NCI-H226 (cell line): Measurements from ENCODE around the gene WRAP73.

ENCODE experiments used
- DNase-seq: peaks from one replicate; pipeline ENCODE4 v3.0.0-alpha.2; 2015

The WRAP73 gene

DNA sequence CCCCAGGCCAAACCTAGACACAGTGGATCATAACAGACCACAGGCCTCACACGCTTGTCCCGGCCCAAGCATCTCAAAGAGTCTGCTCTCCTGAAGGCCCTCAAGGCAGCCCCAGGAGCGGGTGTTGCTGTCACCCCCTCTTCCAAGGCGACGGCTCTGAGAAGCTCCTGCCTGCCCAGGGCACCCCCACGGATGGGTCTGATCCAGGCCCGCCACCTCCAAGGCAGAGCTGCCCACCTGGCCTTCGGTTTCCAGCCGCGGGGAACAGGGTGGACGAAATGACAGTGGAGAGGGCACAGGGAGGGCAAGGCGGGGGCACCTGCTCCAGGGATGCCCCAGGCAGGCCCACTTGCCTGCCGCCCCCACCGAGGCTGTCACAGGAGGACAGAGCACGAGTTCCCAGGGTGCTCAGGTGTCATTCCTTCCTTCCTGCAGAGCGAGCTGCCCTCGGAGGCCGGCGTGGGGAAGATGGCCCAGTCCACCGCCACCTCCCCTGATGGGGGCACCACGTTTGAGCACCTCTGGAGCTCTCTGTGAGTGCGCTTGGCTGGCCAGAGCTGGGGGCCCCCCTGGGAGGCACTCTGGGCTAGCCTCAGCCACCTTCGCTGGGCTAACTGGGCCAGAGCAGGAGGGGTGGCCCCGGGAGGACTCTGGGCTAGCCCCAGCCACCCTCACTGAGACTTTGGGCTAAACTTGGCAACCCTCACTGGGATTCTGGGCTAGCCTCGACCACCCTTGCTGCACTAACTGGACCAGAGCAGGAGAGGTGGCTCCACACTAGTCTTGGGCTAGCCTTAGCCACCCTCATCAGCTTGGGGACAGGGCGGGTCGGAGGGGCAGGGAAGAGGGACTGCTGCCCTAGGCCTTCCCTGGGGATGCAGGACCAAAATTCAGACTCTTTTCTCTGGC is 32.2 kb upstream of the WRAP73 start:
- DNase-seq: no peak

DNA sequence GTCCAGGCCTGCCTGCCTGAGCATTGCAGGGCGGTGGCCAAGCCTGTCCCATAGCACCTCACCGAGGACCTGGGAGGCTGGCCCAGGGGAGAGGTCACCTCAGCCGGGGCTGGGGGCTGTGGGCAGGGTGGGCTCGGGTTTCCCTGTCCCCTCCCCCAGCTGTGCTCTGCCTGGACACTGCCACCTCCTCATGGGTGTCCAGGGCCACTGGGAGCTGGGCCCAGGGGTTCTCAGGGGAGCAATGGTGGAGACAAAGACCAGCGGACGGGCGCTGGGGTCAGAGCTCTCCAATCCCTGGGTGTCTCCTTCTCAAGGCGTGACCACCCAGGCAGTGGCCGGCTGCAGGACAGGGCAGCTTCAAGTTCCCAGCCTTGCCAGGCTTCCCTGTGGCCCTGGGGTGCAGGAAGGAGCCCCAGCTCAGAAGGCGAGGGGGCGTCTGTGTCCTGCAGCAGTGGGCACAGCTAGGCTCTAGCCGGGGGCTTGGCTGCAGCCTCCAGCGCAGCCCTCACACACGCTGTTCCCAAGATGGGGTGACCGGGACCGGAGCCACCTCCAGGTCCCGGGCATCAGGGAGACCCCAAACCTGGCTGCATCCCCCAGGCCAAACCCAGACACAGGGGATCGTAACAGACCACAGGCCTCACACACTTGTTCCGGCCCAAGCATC is 31.5 kb upstream of the WRAP73 start:
- no peak for DNase-seq

DNA sequence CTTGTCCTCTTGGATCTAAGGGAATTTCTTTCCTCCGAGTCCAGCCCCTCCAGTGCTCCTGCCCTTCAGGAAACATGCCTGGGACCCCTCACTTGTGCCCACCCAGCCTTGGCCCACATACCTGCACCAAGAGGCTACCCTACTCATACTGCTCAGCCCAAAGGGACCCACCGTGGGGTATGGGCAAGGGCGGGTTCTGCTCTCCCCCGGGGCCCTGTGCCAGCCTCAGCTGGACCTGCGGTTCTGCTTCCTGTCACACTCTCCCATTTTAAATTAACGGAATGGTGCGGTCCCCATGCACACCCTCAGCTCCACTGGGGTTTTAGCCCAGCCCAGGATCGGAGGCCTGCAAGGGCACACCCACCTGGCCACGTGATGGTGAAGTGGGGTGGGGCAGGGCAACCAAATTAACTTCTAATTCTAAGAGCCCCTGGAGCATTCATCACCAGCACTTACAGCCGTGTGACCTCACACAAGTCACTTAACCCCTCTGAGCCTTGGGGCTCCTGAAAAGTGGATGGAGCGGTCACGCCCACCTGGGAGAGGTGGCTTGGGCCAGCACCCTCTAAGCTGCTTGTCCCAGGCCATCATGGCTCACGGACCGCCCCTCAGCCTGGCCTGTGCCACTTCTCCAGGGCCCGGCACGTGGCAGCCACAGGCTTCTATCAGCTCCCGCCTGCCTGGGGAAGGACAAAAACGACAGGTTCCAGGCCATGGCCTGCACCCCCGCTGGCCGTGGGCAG is 30.8 kb upstream of the WRAP73 start:
- DNase-seq: no peak

DNA sequence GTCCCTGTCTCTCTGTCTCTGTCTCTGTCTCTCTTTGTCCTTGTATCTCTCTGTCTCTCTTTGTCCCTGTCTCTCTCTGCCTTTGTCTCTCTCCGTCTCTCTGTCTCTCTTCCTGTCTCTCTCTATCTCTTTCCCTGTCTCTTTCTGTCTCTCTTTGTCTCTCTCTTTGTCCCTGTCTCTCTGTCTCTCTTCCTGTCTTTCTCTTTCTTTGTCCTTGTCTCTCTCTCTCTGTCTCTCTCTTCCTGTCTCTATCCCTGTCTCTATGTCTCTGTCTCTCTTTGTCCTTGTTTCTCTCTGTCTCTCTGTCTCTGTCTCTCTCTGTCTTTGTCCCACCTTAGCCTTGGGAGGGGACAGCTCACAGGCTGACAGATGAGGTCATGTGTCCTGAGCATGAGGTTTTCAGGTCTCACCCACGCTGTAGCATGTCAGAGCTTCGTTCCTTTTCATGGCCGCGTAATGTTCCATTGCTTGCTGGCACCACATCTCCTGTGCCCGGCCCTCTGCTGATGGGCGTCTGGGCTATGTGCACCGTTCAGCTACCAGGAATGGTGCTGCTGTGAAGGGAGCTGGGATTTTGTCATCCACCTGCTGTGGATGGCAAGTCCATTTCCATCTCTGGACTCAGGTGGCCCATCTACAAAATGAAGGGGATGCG is 30.0 kb upstream of the WRAP73 start:
- no peak for DNase-seq

DNA sequence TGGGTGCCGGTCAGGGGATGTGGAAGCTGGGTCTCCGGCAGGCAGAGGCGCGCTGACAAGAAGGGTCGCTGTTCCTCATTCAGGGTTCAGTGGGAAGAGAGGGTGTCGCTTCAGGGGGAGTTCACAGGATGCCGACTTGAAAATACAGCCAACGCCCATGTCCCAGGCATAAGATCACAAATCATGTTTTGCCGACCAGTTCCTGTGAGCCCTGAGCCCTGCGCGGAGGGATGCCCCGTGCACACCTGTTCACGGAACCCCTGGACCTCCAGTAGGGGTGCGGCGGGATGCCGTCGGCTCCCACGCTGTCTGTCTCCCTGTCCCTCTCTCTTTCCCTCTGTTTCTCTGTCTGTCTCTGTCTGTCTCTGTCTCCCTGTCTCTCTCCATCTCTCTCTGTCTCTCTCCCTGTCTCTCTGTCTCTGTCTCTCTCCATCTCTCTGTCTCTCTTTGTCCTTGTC is 29.2 kb upstream of the WRAP73 start:
- DNase-seq: no peak

DNA sequence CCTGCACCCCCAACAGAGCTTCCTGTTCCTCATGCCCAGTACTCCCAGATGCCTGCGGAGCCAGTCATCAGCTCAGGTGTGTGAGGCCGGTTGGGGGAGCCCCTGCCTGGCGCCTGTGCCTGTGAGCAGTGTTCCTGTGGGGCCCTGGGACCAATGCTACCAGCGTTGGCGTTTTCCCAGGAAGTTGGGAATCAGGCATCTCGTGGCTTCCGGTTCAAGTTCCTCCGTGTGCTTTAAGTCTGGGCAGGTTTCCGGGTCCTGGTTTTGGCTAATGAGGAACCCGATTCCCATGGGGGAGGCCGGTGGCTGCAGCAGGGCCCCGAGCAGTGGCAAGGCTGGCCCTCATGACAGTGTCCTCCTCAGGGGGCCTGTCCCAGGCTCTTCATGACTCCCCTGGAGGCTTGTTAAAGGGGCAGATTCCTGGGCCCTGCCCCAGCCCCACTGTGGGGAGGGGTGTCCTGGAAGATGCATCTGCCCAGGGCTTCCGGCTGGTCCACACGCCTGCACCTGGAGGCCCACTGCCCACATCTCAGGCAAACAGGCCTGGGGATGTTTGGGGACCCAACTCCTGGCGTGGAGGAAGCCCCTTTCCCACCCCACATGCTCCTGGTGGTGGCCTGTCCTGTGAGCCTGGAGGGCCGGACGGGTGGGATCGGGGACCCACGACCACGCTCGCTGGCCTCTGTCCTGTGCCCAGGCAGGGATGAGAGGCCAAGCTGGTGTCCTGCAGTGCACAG is 28.6 kb upstream of the WRAP73 start:
- no peak for DNase-seq

DNA sequence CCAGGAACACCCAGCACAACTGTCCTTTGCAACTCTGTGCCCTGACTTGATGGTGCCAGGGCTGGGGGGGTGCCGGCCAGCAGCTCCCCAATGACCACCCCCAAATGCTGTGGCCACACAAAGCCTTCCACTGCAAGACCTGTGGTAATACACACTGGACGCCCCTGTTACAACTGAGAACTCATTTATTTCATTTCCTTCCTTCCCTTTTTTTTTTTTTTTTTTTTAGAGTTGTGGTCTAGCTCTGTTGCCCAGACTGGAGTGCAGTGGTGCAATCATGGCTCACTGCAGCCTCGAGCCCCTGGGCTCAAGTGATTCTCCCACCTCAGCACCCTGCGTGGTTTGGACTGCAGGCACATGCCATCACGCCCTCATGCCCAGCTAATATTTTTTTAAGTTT is 27.6 kb upstream of the WRAP73 start:
- no peak for DNase-seq

DNA sequence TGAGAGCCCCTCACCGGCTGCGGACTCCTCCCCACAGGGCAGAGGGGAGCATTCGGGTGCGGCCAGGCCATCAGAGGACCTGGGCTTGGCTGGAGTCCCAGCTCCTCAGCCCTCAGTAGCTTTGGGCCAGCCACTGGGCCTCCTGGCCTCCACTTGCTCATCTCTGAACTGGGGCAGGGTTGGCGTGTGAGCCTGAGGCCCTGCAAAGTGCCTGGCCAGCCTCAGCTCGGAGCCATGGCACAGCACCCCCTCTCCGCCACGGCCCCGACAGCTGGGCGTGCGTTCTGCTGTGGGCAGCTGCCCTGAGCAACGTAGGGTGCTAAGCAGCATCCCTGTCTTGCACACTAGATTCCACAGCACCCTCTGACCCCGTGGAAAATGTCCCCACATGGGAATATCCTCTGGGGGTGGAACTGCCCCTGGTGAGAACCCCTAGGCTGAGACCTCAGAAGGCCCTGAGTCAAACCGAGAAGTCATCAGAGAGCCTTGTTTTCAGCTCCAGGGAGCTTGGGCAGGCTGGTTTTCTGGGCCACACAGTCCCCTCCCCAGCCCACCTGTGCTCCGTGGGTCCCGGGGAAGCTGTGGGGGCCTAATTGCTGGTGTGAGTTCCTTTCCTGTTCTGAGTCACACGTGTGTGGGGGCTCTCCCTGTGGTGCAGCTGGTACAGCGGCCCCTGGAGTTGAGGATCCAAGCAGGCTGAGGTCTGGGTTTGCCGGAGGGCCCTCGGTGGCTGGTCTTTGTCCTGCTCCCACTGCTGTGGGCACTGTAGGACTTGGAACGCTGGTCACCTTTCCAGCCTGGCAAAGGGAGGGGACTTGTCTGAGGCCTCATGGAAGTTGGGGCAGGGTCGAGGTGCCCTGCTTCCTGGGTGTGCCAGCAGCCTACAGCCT is 26.9 kb upstream of the WRAP73 start:
- DNase-seq: no peak

DNA sequence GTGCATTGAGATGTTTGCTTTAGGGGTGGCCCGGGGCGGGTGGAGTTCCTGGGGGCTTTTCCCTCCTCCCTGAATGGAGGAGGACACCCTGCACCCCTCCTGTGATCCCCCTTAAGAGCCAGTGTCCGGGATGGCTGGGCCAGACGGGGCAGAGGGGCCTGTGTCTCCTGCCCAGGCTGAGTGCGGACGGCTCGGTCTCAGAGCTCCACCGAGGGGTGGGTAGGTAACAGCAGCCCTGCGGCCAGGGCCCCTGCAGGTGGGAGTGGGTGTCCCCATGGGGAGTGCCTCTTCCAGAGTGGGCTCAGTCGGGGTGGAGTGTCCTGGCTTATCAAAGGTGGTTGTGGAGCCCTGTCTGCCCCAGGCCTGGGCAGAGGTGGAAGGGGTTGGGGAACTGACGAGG is 25.5 kb upstream of the WRAP73 start:
- no peak for DNase-seq

DNA sequence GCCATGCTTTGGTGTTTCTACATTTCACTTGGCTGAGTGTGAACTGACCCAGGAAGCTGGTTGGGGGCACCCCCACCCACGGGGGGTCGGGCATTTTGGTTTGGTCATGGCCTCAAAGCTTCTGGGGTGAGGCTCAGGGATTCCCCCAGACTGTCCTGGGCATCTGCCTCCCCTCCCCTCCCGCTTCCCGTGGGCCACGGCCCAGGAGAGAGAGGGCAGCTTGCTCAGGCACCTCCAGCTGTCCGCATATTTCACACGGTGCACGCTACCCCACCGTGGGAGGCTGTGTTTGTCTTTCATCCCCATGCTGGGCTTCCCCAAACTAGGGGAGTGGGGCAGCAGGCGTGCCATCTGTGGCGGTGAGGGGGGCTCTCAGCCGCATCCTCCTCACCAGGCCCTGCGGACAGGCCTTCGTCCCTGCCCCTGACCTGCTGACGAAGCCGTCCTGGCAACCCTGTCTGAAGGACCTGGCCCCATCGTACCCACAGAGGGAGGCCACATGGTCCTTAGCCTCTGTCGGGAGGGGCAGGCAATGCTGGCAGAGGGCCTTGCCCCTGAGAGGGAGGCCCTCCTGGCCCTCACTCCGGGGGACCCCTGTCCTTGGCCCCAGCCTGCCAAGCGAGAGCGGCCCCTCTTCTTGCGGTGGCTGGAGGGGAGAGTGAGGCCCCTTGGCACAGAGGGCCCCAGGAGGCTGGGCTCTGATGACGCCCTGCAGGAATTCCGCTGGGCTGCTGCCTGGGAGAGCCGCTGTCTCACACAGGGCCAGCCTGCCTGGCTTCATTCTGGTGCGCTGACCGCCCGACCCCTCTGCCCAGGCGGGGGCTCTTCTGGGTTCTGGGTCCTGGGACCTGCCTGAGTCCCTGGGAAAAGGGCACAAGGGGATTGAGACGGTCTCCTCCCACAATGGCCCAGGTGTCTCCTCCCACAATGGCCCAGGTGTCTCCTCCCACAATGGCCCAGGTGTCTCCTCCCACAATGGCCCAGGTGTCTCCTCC is 24.5 kb upstream of the WRAP73 start:
- no peak for DNase-seq

DNA sequence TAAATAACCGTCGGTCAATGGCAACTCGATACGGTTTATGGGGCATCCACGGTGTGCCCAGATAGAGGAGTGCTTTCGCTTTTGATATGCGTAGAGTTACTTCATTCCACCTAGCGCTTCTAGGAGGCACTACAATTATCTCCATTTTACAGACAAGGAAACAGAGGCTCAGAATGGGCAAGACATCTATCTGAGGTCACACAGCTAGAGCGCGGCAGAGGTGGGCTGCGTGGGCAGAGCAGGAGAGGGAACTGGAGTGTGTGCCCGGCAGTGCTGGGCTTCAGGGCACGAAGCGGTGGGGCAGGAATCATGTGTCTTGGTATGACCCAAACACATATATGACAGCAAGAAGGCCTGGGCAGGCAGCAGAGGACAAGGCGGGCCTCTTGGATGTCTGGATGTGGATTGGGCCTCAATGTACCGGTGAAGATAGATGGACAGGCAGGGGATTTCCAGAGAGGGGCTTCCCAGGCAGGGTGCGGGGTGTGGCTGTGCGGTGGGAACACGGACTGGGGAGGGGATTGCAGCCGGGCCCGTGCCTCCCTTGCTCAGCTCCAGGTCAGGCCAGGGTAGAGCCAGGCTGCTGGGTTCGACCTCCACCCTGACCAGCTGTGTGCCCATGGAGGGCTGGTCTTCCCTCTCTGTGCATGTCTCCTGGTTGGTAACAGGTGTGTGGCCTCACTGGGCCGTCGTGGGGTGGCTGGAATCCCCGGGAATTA is 23.6 kb upstream of the WRAP73 start:
- no peak for DNase-seq

DNA sequence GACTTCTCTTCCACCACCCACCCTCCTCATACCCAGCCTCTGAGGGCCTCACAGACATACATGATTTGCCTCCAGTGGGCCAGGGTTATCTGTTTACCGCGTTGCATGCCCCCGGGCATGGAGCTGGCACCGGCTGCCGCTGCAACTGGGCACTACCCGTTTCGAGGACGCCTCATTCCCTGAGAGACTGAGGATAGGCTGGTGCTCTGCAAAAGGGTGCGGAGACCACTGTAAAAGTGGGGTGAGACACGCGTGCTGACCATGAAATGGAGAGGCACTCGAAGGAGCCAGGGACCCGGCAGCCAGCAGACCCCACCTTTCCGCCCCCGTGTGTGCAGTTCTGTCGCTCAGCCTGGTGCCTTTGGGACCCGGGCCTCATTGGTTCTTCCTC is 23.1 kb upstream of the WRAP73 start:
- DNase-seq: no peak

DNA sequence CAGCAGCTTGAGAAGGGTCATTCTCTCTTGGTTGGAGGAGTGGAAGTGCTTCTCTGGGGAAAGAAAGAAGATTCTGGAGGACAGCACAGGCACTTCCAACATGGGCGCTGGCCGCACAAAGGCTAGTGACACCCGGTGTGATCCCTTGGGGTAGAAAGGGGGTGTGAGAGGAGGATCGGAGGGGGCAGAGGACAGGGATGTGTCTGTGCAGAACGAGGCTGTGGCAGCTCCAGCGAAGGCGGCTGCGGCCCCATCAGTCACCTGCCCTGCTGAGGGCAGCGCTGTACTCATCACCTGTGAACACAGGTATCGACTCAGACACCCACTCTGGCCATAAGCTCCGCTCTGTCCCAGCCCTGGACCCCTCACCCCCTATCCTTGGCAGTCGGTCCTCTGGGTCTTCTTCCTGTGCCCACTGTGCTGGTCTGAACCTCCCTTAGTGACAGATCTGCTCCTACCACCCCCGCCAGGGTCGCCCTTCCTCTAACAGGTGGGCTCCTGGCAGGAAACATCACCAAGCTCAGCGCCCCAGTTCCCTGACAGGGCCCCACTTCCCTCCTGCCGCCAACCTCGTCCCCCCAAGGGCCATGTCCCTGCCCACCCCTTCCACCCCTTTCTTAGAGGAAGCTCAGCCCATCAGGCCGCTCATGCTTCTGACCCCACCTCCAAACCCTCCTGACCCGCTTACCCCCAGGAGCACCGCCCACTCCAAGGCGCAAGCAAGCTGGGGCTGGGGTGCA is 22.5 kb upstream of the WRAP73 start:
- no peak for DNase-seq

DNA sequence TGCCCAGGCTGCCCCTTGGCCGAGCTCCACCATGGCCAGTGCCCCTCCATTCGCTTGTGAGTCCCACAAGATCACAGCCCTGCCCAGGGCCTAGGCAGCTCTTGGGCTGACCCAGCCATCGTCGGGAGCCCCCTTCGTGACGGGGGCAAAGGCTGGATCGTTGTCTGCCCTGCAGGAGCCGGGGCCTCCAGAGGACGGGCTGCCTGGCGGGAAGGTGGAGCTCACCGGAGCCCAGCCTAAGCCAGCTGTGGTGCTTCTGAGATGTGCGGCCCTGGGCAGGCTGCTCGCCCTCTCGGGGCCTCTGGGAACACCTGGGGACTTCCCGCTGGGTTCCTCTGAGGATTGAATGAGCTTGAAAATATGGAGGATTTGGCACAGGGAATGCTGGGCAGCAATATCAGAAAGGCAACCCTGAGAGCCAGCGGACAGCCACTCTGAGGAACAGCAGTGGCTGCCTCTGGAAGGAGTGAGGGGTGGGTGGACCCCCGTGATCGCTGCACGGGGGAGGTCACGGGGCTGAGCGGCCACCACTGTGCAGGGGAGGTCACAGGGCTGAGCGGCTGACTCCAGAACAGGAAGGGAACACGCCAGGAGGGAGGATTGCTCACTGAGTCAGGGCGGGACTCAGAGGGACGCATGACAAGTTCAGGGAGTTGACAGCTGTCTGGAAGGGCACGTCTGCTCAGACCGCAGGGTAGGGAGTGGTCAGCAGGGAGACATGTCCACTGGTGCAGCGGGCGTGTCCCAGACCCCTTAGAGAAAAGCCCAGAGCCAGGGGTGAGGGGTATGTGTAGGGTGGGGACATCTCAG is 21.7 kb upstream of the WRAP73 start:
- no peak for DNase-seq

DNA sequence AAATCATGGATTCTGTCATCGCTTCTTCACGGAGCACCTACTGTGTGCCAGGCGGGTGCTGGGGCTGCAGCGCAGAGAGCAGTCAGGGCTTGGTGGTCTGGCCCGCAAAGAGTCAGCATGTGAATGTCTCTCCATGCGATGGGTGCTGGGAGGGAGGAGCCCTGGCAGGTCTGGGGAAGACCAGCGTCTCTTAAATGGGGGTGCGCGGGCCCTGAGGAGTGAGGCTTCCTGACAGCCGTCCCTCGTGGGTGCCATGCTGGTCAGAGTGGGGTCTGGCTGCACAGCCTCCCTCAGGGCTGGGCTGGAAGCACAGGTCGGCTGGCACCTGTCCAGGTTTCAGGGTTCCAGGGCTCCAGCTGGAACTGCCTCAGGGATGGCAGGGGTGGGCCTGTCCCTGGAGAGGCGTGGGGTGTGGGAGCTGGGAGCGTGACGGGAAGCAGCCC is 20.9 kb upstream of the WRAP73 start:
- no peak for DNase-seq

DNA sequence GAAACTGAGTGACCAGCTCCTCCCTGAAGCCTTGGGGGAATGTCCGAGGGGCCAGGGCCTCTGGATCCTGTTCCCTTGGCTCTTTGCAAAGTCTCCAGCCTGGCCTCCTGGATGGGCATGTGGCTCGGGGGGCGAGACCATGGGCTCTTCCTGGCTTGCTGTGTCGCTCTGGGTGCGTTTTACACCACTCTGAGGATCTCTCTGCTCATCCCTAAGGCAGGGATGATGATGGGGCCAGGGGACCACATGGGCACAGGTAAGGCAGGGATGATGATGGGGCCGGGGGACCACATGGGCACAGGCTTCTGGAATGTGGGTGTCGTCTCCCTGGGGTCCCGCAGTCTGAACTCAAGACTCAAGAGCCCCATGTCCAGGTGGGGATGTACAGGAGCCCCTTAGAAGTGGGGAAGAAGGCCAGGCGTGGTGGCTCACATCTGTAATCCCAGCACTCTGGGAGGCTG is 20.1 kb upstream of the WRAP73 start:
- DNase-seq: no peak

DNA sequence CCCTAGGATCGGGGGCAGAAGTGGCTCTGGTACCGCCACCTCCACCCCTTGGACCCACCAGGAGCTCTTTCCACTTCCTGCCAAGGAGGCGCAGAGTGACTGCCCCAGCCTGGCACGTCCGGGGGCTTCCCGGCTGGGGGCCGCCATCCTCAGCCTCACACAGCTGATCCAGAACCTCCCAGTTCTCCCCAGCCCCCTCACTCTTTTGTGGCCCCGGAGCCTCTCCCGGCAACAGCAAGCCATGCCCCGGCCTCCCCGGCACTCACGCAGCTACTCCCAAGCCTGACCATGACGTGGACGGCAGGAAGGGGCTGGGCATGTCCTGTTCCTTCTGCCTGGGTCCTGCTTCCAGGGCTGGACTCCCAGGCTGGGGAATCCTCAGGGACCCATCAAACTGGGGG is 19.5 kb upstream of the WRAP73 start:
- DNase-seq: no peak
